Measurements from ENCODE around the gene PHACTR3. TPM values are rescaled to one million over a fixed set of nuclear protein-coding genes. Genes with fewer than 3 reads are reported as not detected.

Gene PHACTR3
- total and polyA plus RNA-seq, 2 of the 8 experiments (the other 6 are each of a cell fraction or from before 2014, with no cell fraction given) = 0.05 to 0.13 TPM

DNA sequence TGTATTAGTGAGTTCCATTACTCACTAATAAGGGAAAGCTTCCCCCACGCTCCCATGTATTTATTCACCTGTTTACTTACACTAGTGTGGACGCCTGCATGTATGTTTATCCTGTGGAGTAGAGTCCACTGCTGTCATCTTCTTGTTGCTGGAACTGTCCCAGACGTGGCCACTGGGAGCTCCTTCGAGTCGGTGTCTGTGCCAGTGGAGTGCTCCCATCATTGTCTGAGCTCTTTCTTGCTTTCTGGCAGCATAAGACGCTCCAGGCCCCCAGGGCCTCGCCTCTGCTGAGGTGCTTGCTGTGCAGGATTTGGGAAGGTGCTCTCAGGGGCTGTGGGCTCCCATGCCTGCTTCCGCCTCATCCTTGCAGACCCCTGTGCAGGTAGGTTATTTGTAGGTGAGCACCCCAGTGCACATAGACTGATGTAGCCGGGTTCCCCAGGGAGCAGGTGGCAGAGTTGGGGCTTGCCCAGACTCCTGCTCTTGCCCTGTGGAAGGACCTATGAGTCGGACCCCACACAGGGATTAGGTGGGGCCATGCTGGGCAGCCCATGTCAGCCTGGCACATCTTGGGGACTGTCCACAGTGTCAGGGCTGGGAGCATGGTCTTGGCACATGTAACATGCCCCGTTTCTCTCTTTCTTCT is 16.6 kb downstream of the PHACTR3 start:
- Histone ChIP-seq H3K4me1 (replicated peaks in 1 of 4; ENCODE audit: control insufficient read depth in 3 of 4, insufficient read depth in 4 of 4, low read length in 3 of 4) (no peaks in the 10 kb centered on the region), H3K14ac (ENCODE audit: insufficient read length) (no peak overlapping the region), H3K9ac (replicated peaks in 1 of 4; ENCODE audit: extremely low read depth in 1 of 4, low read depth in 3 of 4, low read length in 3 of 4) (no peak overlapping the region), H3K4ac (replicated peaks; ENCODE audit: insufficient read length, low read depth, low read length) (no peak overlapping the region), H3K9me3 (ENCODE audit: insufficient read depth in 2 of 2, low read depth in 1 of 2, low read length in 1 of 2) (peaks cover 82 to 97% of the 10 kb centered on the region in 2 experiments), H4K20me1 (replicated peaks in 1 of 2; ENCODE audit: control insufficient read depth in 1 of 2, insufficient read depth in 2 of 2, low read length in 2 of 2) (no peaks in the 10 kb centered on the region), H2BK15ac (ENCODE audit: low read length) (no peak overlapping the region), H3K23me2 (ENCODE audit: low read depth, low read length) (no peaks in the 10 kb centered on the region), H3K23ac (ENCODE audit: insufficient read length) (no peak overlapping the region), H3K79me2 (ENCODE audit: control insufficient read depth in 1 of 2, insufficient read depth in 2 of 2, low read length in 2 of 2) (no peaks in the 10 kb centered on the region), H2BK12ac (ENCODE audit: low read depth, low read length) (no peak overlapping the region), H2BK120ac (replicated peaks; ENCODE audit: low read depth, low read length) (no peak overlapping the region), H2AFZ (ENCODE audit: low read length) (no peak overlapping the region), H4K5ac (ENCODE audit: insufficient read length, low read depth, low read length) (no peak overlapping the region), H3K18ac (ENCODE audit: extremely low read depth, low read length) (no peak overlapping the region), H3K27ac (ENCODE audit: low read depth, low read length) (no peak overlapping the region), H3K27me3 (replicated peaks in 1 of 4; ENCODE audit: control insufficient read depth in 3 of 4, extremely low read depth in 1 of 4, insufficient read depth in 3 of 4, low read length in 3 of 4) (no peaks in the 10 kb centered on the region), H3K79me1 (ENCODE audit: low read depth, low read length) (no peaks in the 10 kb centered on the region), H2AK5ac (ENCODE audit: low read depth, low read length) (no peak overlapping the region), H2BK20ac (ENCODE audit: low read length) (no peak overlapping the region), H3K36me3 (ENCODE audit: control insufficient read depth in 2 of 4, insufficient read depth in 4 of 4, low read length in 3 of 4) (no peaks in the 10 kb centered on the region), H2BK5ac (ENCODE audit: low read depth, low read length) (no peak overlapping the region), H3K56ac (replicated peaks; ENCODE audit: insufficient read length, low read depth, low read length) (no peak overlapping the region), H3K4me2 (ENCODE audit: insufficient read depth in 1 of 2, low read depth in 2 of 2, low read length in 2 of 2) (no peak overlapping the region), H4K8ac (ENCODE audit: extremely low read depth, insufficient read depth, low read length) (no peak overlapping the region), H4K91ac (replicated peaks; ENCODE audit: insufficient read length, low read length) (no peak overlapping the region), H3K4me3 (ENCODE audit: extremely low read depth in 1 of 4, insufficient read depth in 2 of 4, low read depth in 3 of 4, low read length in 4 of 4) (no peak overlapping the region)
- DNase-seq (ENCODE audit: low read depth in 1 of 2, low spot score in 2 of 2) (no peak), FAIRE-seq (no peak)
- CTCF ChIA-PET (ENCODE audit: partially characterized antibody) = no interaction called here
- 69% methylated on average over 10 of the region's 11 CpGs; no CpG with 5 or more reads in 1 of the 2 experiments for WGBS, 2 experiments (ENCODE audit: extremely low coverage in 1 of 2, insufficient coverage in 1 of 2, insufficient read length in 1 of 2, insufficient replicate concordance in 2 of 2, low coverage in 1 of 2, low lambda C conversion rate in 2 of 2, missing lambda C conversion rate in 1 of 2)
- POLR2A ChIA-PET (ENCODE audit: partially characterized antibody) = no interaction called here
- no peak for TF ChIP-seq RXRA (IDR thresholded peaks at IDR 0.05; ENCODE audit: insufficient read depth, low read depth, low read length)
- TF ChIP-seq TEAD4 (IDR thresholded peaks at IDR 0.05; ENCODE audit: low read depth, low read length) = no peak
- TF ChIP-seq ZNF274 (IDR thresholded peaks at IDR 0.05; ENCODE audit: borderline replicate concordance, extremely low read depth, low read length) = no peak
- TF ChIP-seq CBX5 (IDR thresholded peaks at IDR 0.05; ENCODE audit: low read depth, low read length) = no peak
- no peak for TF ChIP-seq SUZ12 (IDR thresholded peaks at IDR 0.05; ENCODE audit: low read length)
- TF ChIP-seq CTBP2 (IDR thresholded peaks at IDR 0.05; ENCODE audit: borderline replicate concordance, insufficient read depth, insufficient read length, low read length) = no peak
- no peak for TF ChIP-seq CHD1 (IDR thresholded peaks at IDR 0.05; ENCODE audit: low read depth, low read length)
